K562 (cell line): ENCODE data around the gene SEMA6D. TPM values are rescaled to one million over a fixed set of nuclear protein-coding genes. Genes with fewer than 3 reads are reported as not detected.

Experiments
- ATAC-seq: fragments of 200-7000 bp; cut with Tn5 transposase; 3 replicates; pipeline ENCODE4 v1.9.1; 2020; ENCODE audit warnings: moderate library complexity
- BruUV-seq: library from RNA; stranded (reverse); fragments of 400-500 nt; replicated peaks from 2 replicates; lab custom pipeline; 2021; lab: Mats Ljungman, UMichigan
- CTCF ChIA-PET: fragments of 300-600 bp; formaldehyde crosslinking; extraction: SDS; loops from one replicate; lab custom pipeline; 2021; ENCODE audit warnings: low intra/inter-chr PET ratio; lab: Yijun Ruan, JAX
- POLR2A ChIA-PET: fragments of 300-600, 350-650 bp; sonication (Branson Sonifier 250); formaldehyde crosslinking; extraction: SDS; loops from one replicate; lab custom pipeline; 2021; ENCODE audit warnings: antibody characterized with exemption, inconsistent platforms; lab: Yijun Ruan, JAX
- DNase-seq, 4 experiments: peaks; one replicate each; pipeline versions ENCODE4 v3.0.0 to v3.0.0-alpha.2; 2011 to 2018; ENCODE audit warnings: low spot score in 3 of 4, mixed read lengths in 3 of 4; ENCODE audit errors: extremely low read depth in 1 of 4
- FAIRE-seq: peaks from 2 replicates; lab custom pipeline; 2011; peaks lifted over from hg19 to GRCh38; lab: Jason Lieb, UNC
- H2AFZ ChIP-seq: 2 replicates; pipeline ENCODE4 v1.6.0; 2011; ENCODE audit warnings: low read depth, low read length, control low read depth, inconsistent platforms
- H3K27ac ChIP-seq: fragments of 200-600 bp; 3 replicates; pipeline ENCODE4 v1.8.0; 2011; ENCODE audit warnings: low read depth, mild to moderate bottlenecking, control low read depth, inconsistent platforms, low read length, moderate library complexity, mixed read lengths; ENCODE audit errors: extremely low read depth
- H3K27me3 ChIP-seq, 2 experiments: fragments of 300-600 bp in 1 of 2; 2 replicates in 1 of 2; 3 replicates in 1 of 2; pipeline versions ENCODE4 v1.6.0 to v1.8.0; 2011; ENCODE audit warnings: inconsistent platforms in 2 of 2, low read length in 2 of 2, mild to moderate bottlenecking in 1 of 2, mixed read lengths in 1 of 2, moderate library complexity in 1 of 2; ENCODE audit not compliant: control insufficient read depth in 2 of 2, insufficient read depth in 2 of 2
- H3K36me3 ChIP-seq: fragments of 300-600 bp; 3 replicates; pipeline ENCODE4 v1.8.0; 2011; ENCODE audit warnings: mild to moderate bottlenecking, low read length, inconsistent platforms; ENCODE audit not compliant: control insufficient read depth, insufficient read depth
- H3K4me1 ChIP-seq, 2 experiments: fragments of 200-600 bp in 1 of 2; replicated peaks in 1 of 2; 2 replicates in 1 of 2; 3 replicates in 1 of 2; pipeline versions ENCODE4 v1.5.1 to v1.8.0; 2011; ENCODE audit warnings: inconsistent platforms in 2 of 2, low read length in 2 of 2, mild to moderate bottlenecking in 1 of 2, mixed read lengths in 1 of 2, moderate library complexity in 1 of 2; ENCODE audit not compliant: control insufficient read depth in 2 of 2, insufficient read depth in 2 of 2
- H3K4me2 ChIP-seq: 2 replicates; pipeline ENCODE4 v1.6.1; 2011; ENCODE audit warnings: low read length, control low read depth, inconsistent platforms, mixed read lengths; ENCODE audit not compliant: insufficient read depth
- H3K4me3 ChIP-seq: fragments of 200-600 bp; sonication (generic), shearing (Covaris generic); 2 replicates; pipeline ENCODE4 v1.5.1; 2016; ENCODE audit warnings: control low read depth, inconsistent platforms
- H3K79me2 ChIP-seq: fragments of 200-600 bp; 3 replicates; pipeline ENCODE4 v1.8.0; 2011; ENCODE audit warnings: low read length, inconsistent platforms; ENCODE audit not compliant: control insufficient read depth, insufficient read depth
- H3K9ac ChIP-seq, 2 experiments: 2 replicates each; pipeline versions ENCODE4 v1.6.0 to v1.6.1; 2011; ENCODE audit warnings: low read depth in 2 of 2, low read length in 2 of 2, control low read depth in 1 of 2, inconsistent platforms in 1 of 2, mild to moderate bottlenecking in 1 of 2, mixed read lengths in 1 of 2; ENCODE audit not compliant: insufficient read depth in 1 of 2
- H3K9me1 ChIP-seq: one replicate; pipeline ENCODE4 v1.6.0; 2011; ENCODE audit warnings: inconsistent platforms, mild to moderate bottlenecking, low read length, moderate library complexity; ENCODE audit not compliant: control insufficient read depth, insufficient read depth
- H3K9me3 ChIP-seq: replicated peaks from 2 replicates; pipeline ENCODE4 v1.5.1; 2011; ENCODE audit warnings: low read depth, low read length, inconsistent platforms; ENCODE audit not compliant: control insufficient read depth, insufficient read depth
- H4K20me1 ChIP-seq: replicated peaks from 2 replicates; pipeline ENCODE4 v1.6.1; 2011; ENCODE audit warnings: low read length, inconsistent platforms, mixed read lengths; ENCODE audit not compliant: control insufficient read depth, insufficient read depth
- BRD4 ChIP-seq: fragments of 200-600 bp; sonication (generic); IDR thresholded peaks from 2 replicates; pipeline ENCODE4 v1.6.1; 2017; ENCODE audit warnings: inconsistent platforms
- CEBPG ChIP-seq, 3 experiments: fragments of 200-800 bp in 1 of 3; sonication (Bioruptor generic) in 1 of 3; sonication (generic) in 1 of 3; formaldehyde crosslinking in 1 of 3; IDR thresholded peaks in 2 of 3; conservative IDR thresholded peaks in 1 of 3; 2 replicates each; pipeline versions ENCODE4 v1.6.1 to v1.8.0; 2016 to 2022; ENCODE audit warnings: missing compliant biosample characterization in 2 of 3, missing genetic modification characterization in 2 of 3, mild to moderate bottlenecking in 1 of 3, missing genetic modification reagents in 1 of 3
- ELF4 ChIP-seq: fragments of 450-650 bp; formaldehyde crosslinking; IDR thresholded peaks from 2 replicates; pipeline ENCODE4 v1.4.0; 2022; ENCODE audit warnings: missing genetic modification characterization
- EP300 ChIP-seq: IDR thresholded peaks from 2 replicates; pipeline ENCODE4 v1.6.1; 2012; ENCODE audit warnings: low read length, improper control_type of control experiment
- GTF2B ChIP-seq: IDR thresholded peaks from 2 replicates; pipeline ENCODE4 v1.6.1; 2011; ENCODE audit not compliant: insufficient read length; ENCODE audit errors: extremely low read depth
- ID3 ChIP-seq, 2 experiments: fragments of 250-450 bp in 1 of 2; fragments of 450-650 bp in 1 of 2; sonication (Bioruptor Pico) in 1 of 2; IDR thresholded peaks; 2 replicates each; pipeline versions ENCODE4 v1.6.1 to v1.8.0; 2016 to 2021; ENCODE audit warnings: mild to moderate bottlenecking in 2 of 2, moderate library complexity in 2 of 2, missing compliant biosample characterization in 1 of 2, missing genetic modification characterization in 1 of 2
- MIER1 ChIP-seq: fragments of 450-650 bp; IDR thresholded peaks from 2 replicates; pipeline ENCODE4 v1.6.1; 2016; ENCODE audit warnings: antibody characterized with exemption, mild to moderate bottlenecking, low read depth
- MTA1 ChIP-seq: fragments of 450-650 bp; IDR thresholded peaks from 2 replicates; pipeline ENCODE4 v1.6.1; 2017; ENCODE audit warnings: borderline replicate concordance
- SRSF1 ChIP-seq: fragments of 200-400 bp; formaldehyde crosslinking; IDR thresholded peaks from 2 replicates; pipeline ENCODE4 v1.6.1; 2017; ENCODE audit warnings: mild to moderate bottlenecking, low read depth, low read length, moderate library complexity
- SRSF7 ChIP-seq: fragments of 200-400 bp; formaldehyde crosslinking; optimal IDR thresholded peaks from 2 replicates; pipeline ENCODE3; 2017; ENCODE audit warnings: mild to moderate bottlenecking, low read depth, low read length
- U2AF2 ChIP-seq: fragments of 200-400 bp; formaldehyde crosslinking; optimal IDR thresholded peaks from 2 replicates; pipeline ENCODE3; 2017; ENCODE audit warnings: low read depth, mild to moderate bottlenecking, low read length
- ZFP30 ChIP-seq: fragments of 250-450 bp; sonication (Bioruptor Pico); IDR thresholded peaks from 2 replicates; pipeline ENCODE4 v1.8.0; 2022; ENCODE audit warnings: moderate library complexity, mild to moderate bottlenecking, inconsistent platforms, borderline replicate concordance
- ZFP36 ChIP-seq: fragments of 150-350 bp; IDR thresholded peaks from 2 replicates; pipeline ENCODE4 v1.6.1; 2018; ENCODE audit warnings: low read length, low read depth; ENCODE audit not compliant: partially characterized antibody
- ZFPM2 ChIP-seq: fragments of 250-450 bp; sonication (Bioruptor Pico); IDR thresholded peaks from 2 replicates; pipeline ENCODE4 v1.5.1; 2022; ENCODE audit warnings: mild to moderate bottlenecking
- ZNF644 ChIP-seq: fragments of 200-800 bp; sonication (Bioruptor generic); IDR thresholded peaks from 2 replicates; pipeline ENCODE4 v1.6.1; 2016; ENCODE audit warnings: low read depth, missing genetic modification characterization, missing compliant biosample characterization
- ZNF778 ChIP-seq: fragments of 450-650 bp; formaldehyde crosslinking; IDR thresholded peaks from 2 replicates; pipeline ENCODE4 v1.4.0; 2020; ENCODE audit warnings: mild to moderate bottlenecking, moderate library complexity
- WGBS: fragments of 100-300 bp; shearing (Covaris generic); methylation state at CpG from one replicate; pipeline ENCODE4 v1.1.6; 2016; ENCODE audit warnings: low coverage, mixed read lengths; ENCODE audit not compliant: insufficient coverage; ENCODE audit errors: missing lambda C conversion rate; 5-methylcytosine and 5-hydroxymethylcytosine counted together
- in situ Hi-C: fragments of 300-500 bp; cut with MboI; formaldehyde crosslinking; loops from 4 replicates; pipeline ENCODE4 v1.15.0; 2018; ENCODE audit warnings: inconsistent platforms, mixed read lengths
- intact Hi-C: fragments of 100-400 bp; cut with micrococcal nuclease; formaldehyde crosslinking; loops from 2 replicates; pipeline ENCODE4 v1.14.2; 2022
- polyA plus RNA-seq, 8 experiments: library from polyadenylated mRNA; depleted of rRNA in 4 of 8; stranded (reverse) in 5 of 8; unstranded in 3 of 8; fragments of >200 nt; fragmentation: Nextera tagmentation in 2 of 8; fragmentation: Illumina TruSeq in 1 of 8; extraction: Ambion mirVana in 2 of 8; extraction: Trizol in 1 of 8; gene quantifications; 2 replicates each; pipeline versions ENCODE4 v1.2.1 to v1.2.3, GENCODE V29; 2011 to 2014; ENCODE audit warnings: inconsistent platforms in 1 of 8, missing spikeins in 1 of 8
- total RNA-seq, 7 experiments: library from RNA; depleted of rRNA in 6 of 7; stranded (reverse); fragments of >200 nt in 6 of 7; fragmentation: Illumina TruSeq in 2 of 7; extraction: Trizol in 2 of 7; gene quantifications; 2 replicates each; pipeline versions ENCODE4 v1.2.1 to v1.2.3, GENCODE V29; 2011 to 2021; ENCODE audit warnings: low replicate concordance in 1 of 7
- TF ChIP-seq, protein P1 (sequence below): sonication (generic); formaldehyde crosslinking; IDR thresholded peaks from 2 replicates; pipeline ENCODE4 v1.8.0; 2022; ENCODE audit warnings: mild to moderate bottlenecking, missing genetic modification reagents

The SEMA6D gene
- total and polyA plus RNA-seq, 9 of the 15 experiments (the other 6 are each of a cell fraction or from before 2014, with no cell fraction given): not detected

- ChIA-PET CTCF (no interaction called here), POLR2A (no interaction called here)
- in situ Hi-C loops (no loop called here), intact Hi-C loops (no loop called here)
- Histone ChIP-seq H3K36me3 (no peaks in the 10 kb centered on the region), H3K27me3 (no peaks in the 10 kb centered on the region), H3K79me2 (no peaks in the 10 kb centered on the region), H3K4me3 (no peak overlapping the region), H3K9me3 (no peaks in the 10 kb centered on the region), H3K4me1 (no peaks in the 10 kb centered on the region), H3K27ac (no peak overlapping the region), H2AFZ (no peak overlapping the region), H3K9ac (no peak overlapping the region), H3K4me2 (no peak overlapping the region), H4K20me1 (no peaks in the 10 kb centered on the region), H3K9me1 (no peaks in the 10 kb centered on the region)
- WGBS: 0% methylated on average over 1 of the region's 1 CpG
- FAIRE-seq: no peak
- DNase-seq: no peak
- BruUV-seq: no TSS peak
- no peak for ATAC-seq
- TF ChIP-seq ZFP36 (no peak), U2AF2 (no peak), ZNF778 (CRISPR knock-in tag) (no peak), ID3 (CRISPR knock-in tag; IDR thresholded peaks at IDR 0.05) (no peak), ID3 (tag; IDR thresholded peaks at IDR 0.05) (no peak), ELF4 (CRISPR knock-in tag) (no peak), ZNF644 (tag) (no peak), ZFP30 (CRISPR knock-in tag) (no peak), ZFPM2 (CRISPR knock-in tag) (no peak), BRD4 (no peak), MTA1 (no peak), GTF2B (no peak), SRSF1 (no peak), CEBPG (CRISPR knock-in tag; IDR thresholded peaks at IDR 0.05) (no peak), CEBPG (tag; conservative IDR thresholded peaks at IDR 0.05 in 1 of 2, IDR thresholded peaks at IDR 0.05 in 1 of 2) (no peak), SRSF7 (no peak), EP300 (no peak), MIER1 (no peak)
- TF ChIP-seq, protein P1, sequence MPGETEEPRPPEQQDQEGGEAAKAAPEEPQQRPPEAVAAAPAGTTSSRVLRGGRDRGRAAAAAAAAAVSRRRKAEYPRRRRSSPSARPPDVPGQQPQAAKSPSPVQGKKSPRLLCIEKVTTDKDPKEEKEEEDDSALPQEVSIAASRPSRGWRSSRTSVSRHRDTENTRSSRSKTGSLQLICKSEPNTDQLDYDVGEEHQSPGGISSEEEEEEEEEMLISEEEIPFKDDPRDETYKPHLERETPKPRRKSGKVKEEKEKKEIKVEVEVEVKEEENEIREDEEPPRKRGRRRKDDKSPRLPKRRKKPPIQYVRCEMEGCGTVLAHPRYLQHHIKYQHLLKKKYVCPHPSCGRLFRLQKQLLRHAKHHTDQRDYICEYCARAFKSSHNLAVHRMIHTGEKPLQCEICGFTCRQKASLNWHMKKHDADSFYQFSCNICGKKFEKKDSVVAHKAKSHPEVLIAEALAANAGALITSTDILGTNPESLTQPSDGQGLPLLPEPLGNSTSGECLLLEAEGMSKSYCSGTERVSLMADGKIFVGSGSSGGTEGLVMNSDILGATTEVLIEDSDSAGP (CRISPR knock-in tag): no peak
Measured at GRCh38 chr15:47726399-47726823, 9.1 kb downstream of the SEMA6D start.
